CD4-positive, alpha-beta T cell treated with Interleukin-6 for 4 hours (primary cell): ENCODE data around the gene STK11.

Source experiments
- DNase-seq: peaks from one replicate; pipeline ENCODE4 v3.0.0-alpha.2; 2020; ENCODE audit warnings: mixed read lengths

The STK11 gene

DNA sequence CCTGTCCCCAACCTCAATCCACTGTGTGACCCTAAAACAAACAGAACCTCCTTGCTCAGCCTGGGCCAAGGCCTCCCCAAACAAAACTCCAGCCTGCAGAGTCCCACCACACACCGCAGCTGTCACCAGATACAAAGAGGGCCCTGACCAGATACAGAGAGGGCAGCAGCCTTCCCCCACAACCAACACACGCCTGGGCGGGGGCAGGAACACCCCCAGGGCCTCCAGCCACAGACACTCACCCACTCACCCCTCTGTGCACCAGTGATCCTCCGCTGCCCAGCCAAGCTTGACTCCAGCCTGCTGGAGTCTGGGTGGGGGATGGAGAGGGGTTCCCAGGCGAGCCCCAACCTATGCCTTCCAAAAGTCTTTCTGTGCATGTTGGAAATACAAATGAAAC, 57.6 kb downstream of the STK11 start:
- DNase-seq = no peak

- DNase-seq = no peak
Observed at GRCh38 chr19:1264801-1265614, 59.4 kb downstream of the STK11 start.

DNA sequence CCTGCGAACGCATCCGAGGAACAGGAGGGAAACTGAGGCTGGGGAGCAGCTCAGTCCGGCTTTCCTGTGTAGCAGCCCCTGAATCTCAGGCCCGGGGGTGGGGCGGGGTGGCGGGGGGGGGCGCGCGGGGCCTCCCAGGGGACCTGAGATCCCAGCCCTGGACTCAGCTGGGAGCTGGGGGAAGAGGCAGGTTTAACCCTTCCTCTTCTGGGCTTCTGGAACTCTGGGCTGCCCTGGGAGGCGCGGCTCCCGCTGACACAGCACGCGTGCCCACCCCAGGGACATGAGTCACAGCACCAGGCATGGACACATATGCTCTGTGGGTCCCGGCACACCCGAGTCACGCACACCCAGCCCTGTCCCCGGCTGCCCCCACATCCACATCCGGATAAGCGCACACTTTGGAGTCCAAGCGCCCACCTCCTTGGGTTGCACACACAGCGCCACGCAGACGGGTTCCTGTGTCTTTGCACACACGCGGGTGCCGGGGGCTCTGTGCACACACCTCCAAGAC, 60.1 kb downstream of the STK11 start:
- DNase-seq = peak; percentile 68

GRCh38 chr19:1266129-1266915, 60.7 kb downstream of the STK11 start:
- peak; percentile 87 for DNase-seq

DNA sequence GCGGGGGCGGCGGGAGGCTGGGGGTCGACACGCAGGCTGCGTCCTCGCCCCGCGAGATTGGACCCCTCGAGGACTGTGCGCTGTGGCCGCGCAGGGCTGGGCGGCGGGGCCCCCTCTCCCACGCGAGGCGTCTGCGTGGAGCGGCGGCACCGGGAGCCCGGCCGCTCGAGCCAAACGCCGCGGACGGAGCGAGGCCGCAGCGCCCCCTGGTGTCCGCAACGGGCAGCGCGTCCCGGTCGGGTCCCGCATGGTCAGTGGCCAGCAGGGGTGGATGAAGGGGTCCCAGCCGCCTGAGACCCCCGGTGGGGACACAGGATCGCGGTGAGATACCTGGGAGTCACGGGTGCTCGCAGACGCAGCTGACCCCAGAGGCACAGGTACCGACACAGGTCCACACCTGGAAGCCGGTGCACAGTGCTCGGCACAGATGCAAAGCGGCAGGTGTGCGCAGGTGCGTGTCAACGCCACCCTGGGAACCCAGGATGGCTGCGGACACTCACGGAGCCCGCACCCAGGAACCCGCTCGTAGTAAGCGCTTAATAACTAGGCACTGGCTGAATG, 61.4 kb downstream of the STK11 start:
- peak; percentile 71 for DNase-seq

- DNase-seq = no peak
Observed at GRCh38 chr19:1267477-1268225, 62.1 kb downstream of the STK11 start.

- no peak for DNase-seq
Observed at GRCh38 chr19:1268226-1269064, 62.9 kb downstream of the STK11 start.

- peak; percentile 100 for DNase-seq
Observed at GRCh38 chr19:1269065-1269477, 63.5 kb downstream of the STK11 start, which contains the start of gene CIRBP. Gene CIRBP, plus strand, starts transcription at chr19:1269332. Its CDS starts 1,602 bp downstream, at chr19:1270934.

GRCh38 chr19:1269478-1270212, 64.1 kb downstream of the STK11 start:
- DNase-seq = peak; percentile 88

GRCh38 chr19:1270213-1270853, 64.8 kb downstream of the STK11 start:
- no peak for DNase-seq

- no peak for DNase-seq
Observed at GRCh38 chr19:1270854-1271527, 65.4 kb downstream of the STK11 start.

- DNase-seq = no peak
Observed at GRCh38 chr19:1271528-1272422, 66.2 kb downstream of the STK11 start.

DNA sequence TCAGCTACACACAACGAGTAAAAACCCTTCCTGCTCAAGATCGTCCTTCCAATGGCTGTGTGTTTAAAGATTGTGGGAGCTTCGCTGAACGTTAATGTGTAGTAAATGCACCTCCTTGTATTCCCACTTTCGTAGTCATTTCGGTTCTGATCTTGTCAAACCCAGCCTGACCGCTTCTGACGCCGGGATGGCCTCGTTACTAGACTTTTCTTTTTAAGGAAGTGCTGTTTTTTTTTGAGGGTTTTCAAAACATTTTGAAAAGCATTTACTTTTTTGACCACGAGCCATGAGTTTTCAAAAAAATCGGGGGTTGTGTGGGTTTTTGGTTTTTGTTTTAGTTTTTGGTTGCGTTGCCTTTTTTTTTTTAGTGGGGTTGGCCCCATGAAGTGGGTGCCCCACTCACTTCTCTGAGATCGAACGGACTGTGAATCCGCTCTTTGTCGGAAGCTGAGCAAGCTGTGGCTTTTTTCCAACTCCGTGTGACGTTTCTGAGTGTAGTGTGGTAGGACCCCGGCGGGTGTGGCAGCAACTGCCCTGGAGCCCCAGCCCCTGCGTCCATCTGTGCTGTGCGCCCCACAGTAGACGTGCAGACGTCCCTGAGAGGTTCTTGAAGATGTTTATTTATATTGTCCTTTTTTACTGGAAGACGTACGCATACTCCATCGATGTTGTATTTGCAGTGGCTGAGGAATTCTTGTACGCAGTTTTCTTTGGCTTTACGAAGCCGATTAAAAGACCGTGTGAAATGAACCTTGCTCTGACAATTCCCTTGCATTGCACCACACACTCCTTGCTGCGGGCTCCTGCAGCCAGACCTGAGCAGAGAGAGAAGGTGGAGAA, 67.1 kb downstream of the STK11 start:
- no peak for DNase-seq

DNA sequence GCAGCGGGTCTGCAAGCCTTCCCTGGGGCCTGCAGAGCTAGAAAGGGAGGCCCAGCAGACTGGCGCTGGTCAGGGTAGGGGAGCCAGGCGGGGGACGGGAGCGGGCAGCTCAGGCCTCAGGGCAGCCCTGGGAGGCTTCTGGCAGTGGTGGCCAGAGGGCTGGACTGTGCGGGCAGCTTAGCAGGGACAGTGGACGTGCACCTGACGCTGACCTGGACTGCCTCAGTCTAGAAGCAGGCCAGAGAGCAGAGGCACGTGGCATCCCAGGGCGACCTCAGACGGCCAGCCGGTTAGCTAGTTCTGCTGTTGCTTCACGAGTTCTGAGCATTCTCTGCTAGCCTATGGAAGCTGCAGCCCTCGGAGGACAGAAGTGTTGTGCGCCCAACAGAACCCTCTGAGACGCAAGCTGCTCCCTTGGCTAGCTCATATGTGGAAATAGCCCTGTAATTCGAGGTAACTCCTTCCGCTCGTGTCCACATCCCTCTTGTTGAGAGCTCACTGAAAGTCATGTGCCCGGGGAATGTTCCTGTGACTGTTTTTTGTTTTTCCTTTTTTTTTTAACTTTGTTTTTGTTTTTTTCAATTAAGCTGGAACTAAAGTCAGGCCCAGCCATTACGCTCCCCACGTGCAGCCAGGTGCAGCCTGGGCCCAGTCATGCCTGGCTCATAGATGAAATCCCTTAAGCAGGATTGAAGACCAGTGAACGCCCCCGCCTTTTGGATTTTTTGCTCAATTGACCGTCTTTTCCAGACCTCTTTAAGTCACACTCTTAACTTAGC, 67.9 kb downstream of the STK11 start:
- DNase-seq = no peak

DNA sequence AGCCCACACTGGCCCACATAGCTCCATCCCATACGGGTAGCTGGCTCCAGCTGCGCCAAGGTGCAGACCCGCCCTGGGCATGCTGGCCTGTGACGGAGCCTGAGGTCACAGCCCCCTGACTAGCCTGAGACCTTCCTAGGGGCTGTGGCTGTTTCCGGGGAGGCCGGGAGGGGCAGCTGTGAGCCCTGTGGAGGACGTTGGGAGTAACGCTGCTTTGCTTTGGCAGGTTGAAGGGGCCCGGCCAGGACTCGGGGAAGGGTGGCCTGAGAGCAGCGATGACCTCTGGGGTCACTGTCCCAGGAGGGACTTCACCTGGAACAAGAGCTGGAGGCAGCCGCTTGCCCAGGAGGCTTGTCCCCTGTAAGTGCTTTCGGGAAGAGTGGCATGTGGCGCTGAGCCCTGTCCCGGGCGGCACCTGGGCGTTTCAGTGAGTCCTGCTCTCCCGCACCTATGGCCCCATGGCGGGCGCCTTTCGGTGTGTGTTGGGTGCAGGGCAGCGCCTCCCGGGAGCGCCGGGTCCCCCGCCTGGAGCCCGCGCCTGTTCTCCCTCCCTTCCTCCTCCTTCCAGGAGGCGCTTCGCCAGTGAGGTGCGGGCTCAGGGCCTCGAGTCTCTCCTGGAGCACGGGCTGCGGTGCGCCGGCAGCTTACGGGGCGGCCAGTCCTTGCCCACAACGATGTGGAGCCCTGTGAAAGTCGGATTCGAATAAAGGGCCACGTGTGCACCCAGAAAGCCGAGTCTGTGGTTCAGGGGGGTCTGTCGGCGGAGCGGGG, 68.7 kb downstream of the STK11 start:
- DNase-seq = no peak

DNA sequence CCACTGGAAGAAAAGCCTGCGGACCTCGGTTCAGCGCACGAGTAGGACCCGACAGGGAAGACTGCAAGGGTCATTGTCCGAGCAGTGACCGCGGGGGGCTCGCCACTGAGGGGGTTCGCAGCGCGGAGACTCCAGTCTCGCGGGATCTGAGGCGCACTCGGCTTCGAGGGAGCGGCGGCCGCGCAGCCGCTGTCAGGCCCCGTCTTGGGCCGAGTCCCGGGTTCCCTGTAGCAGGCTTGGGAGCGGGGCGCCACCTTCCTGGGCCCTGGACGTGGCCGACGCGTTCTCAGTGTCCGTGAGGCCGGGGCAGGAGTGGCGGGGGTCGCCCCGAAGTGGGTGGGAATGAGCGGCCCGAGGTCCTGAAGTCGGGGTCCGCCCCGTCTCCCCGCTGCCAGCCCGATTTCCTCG, 69.3 kb downstream of the STK11 start:
- DNase-seq = no peak
